GM21381 (cell line): ENCODE data around the gene JPH2.
"Not testable (repeated sequence)": the region's sequence is repeated elsewhere in the genome, so short reads cannot be mapped to it uniquely, and the experiment has no call there.

ENCODE experiments used
- ATAC-seq: cut with Tn5 transposase; IDR thresholded peaks from one replicate; pipeline ENCODE4 v1.9.1; 2021; ENCODE audit warnings: mild to moderate bottlenecking, moderate library complexity; ENCODE audit not compliant: unreplicated experiment

JPH2 gene

DNA sequence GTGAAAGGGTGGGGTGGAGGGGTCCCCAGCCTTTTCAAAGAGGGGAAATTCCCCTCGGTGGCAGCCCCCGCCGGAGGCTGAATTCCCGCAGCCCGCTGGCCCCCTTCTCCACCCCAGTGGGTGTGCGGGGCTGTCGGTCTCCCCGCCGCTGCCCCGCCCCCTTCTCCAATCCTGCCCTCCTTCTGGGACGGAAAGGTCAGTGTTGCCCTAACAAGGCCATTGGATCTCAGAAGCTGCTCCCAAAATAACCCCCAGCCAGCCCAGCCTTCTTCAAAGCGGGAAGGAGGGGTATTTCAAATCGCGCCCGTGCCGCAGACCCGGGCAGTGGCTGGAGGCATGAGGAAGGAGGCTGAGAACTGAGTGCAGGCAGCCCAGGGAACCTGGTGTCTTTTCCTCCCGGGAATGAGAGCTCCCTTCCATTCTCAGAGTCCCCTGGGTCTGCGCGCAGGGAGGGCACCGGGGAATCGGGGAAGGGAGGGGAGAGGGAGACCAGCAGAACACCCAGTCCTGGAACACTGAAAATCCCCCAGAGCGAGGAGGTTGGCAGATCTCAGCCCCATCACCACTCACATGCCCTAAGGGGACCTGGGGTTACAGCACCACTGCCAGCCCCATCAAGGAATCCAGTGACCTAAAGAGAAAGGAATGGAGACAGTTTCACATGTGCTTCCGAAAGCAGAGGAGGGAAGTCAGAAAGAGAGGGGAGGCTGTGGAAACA is at the start of gene JPH2:
Gene JPH2 (minus strand): TSS at position 135 of the 718 bp plus-strand sequence. CDS start 483 bp downstream, outside the sequence.
- no peak for ATAC-seq

DNA sequence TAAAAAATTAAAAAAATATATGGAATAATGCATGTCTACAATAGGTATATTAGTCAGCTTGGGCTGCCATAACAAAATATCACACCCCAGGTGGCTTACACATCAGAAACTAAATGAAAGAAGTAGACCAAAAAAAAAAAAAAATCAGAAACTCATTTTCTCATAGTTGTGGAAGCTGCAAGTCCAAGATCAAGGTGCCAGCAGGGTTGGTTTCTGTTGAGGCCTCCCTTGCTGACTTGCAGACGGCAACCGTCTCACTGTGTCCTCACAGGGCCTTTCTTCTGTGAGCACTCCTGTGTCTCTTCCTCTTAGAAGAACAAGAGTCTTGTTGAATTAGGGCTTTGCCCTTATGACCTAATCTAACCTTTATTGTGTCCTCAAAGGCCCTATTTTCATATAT is 48.7 kb upstream of the JPH2 start:
- no peak for ATAC-seq

DNA sequence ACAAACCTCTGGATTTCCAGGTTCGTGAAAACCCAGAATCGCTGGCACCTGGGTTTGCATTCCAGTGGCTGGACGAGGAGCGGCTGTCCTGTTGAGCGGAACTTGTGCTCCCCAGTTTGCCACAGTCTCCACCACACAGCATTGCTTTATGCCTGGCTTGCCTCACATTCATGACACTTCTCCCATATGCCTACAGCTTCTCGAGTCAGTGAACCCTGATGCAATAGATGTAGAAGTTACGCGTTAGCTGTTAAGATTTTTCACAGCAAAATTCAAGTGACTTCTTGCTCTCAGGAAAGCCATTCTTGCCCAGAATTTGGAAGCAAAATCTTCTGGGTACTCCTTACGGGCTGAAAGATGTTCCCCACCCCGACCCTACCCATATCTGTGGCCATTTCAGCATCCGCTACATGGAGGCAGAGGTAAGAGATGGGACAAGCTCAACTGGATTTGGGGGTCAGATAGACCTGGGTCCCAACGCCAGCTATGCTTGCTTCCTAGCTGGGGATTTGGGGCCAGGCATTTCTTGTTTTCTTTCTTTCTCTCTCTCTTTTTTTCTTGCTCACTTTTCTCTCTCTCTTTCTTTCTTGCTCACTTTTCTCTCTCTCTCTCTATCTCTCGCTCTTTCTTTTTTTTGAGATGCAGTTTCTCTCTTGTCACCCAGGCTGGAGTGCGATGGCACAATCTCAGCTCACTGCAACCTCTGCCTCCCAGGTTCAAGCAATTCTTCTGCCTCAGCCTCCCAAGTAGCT is 47.8 kb upstream of the JPH2 start:
- no peak for ATAC-seq

DNA sequence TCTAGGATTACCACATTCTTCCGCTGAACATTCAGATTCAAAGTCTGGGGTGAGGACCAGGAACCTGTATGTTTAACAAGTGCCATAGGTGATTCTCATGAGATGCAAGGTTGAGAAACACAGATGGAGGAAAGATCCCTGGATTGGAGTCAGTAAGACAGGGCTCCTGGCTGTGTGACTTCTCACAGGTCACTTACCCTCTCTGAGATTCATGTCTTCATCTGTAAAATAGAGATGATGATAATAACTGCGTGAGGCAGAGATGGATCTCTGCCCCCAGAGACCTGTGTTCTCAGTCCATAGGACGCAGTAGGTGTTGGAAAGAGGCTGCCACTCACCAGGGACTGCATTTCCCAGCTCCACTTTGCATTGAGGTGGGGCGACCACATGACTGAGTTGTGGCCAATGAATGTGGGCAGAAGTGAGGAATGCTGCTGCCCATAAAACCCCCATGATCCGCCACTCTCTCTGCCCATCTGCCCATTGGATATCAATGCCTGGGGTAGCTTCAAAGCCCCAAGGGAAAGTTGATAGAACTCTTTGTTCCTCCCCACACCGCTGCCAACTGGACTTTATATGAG is 46.5 kb upstream of the JPH2 start:
- no peak for ATAC-seq

DNA sequence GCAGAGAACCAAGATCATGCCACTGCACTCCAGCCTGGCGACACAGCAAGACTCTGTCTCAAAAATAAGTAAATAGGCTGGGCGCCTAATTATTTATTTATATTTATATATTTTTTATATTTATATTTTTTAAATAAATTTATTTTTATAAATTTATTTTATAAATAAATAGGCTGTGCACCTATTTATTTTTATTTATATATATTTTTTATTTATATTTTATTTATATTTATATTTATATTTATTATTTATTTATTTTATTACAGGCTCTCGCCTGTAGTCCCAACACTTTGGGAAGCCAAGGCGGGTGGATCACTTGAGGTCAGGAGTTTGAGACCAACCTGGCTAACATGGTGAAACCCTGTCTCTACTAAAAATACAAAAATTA is 45.5 kb upstream of the JPH2 start:
- ATAC-seq = not testable (repeated sequence)

DNA sequence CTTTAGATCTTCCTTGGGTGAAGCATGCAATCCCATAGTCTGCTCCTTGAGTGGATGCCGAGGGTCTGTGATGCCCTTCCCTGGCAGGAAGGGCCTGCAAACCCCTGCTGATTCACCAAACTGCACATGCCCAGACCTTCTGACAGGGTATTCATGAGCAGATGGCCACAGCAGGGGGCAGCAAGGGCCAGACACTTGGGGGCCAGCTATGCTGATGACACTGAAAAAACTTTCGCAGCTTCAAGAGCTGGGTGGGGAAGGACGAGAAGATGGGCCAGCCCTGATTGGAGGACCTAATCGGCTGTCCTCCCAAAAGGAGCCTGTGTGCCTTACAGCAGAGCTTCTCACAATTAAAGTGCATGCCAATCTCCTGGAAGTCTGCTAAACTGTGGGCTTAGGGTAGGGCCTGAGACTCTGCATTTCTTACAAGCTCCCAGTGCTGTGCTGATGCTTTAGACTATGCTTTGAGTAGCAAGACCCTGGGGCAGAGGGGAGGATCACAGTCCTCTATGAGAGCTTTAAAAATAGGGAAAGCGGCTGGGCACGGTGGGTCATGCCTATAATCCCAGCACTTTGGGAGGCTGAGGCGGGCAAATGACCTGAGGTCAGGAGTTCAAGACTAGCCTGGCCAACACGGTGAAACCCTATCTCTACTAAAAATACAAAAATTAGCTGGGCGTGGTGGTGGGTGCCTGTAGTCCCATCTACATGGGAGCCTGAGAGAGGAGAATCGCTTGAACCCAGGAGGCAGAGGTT is 44.9 kb upstream of the JPH2 start:
- no peak for ATAC-seq

DNA sequence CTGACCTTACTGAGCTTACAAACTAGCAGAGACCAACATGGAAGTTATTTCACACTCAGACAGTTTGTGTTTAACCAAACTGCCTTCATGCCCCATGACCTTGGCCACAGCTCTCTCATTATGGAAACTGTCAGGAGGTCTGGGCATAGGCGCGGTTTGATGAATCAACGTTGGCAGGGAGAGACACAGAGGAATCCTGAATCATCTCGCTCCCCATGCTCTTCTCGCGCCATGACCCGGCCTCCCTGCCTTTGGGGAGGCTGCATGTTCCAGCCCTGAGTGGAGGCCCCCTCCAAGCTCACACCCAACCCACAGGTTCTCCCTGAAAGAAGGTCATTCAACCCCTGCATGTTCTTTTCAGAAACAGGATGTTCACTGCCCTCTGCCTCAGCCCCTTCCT is 44.2 kb upstream of the JPH2 start:
- ATAC-seq = no peak

DNA sequence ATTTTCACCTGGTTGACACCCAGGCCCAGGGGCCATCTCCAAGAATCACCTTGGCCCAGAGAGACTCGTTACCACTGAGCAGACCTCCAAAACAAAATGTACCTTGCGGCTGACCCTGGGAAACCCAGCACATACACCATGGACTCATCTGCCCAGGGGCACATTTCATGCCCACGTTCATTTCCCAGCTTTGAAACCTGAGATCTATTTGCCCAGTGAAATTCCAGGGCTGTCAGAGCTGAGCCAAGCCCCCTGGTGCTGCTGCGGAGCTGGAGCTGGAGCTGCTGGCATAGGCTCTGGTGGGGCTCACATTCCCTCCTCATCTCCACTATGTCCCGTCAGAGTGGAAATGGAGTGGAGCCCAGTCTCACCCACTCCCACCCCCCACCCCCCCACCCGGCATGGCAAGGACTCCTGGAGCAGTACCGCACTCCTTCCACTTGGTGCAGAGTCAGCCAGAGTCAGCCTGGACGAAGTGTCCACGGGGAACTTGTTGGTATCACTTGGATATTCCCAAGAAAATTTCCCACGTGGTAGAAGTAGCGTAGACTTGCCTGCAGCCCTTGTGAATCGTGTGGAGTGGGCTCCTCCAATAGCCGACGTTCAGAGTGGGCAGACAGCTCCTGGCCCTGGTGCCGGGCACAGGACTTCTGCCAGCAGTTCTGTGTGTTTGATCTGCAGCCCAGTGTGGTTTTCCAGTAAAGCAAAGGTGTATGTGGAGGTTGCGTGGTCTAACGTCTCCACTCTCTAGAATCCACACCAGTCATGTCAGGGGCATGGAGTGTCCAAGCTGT is 41.7 kb upstream of the JPH2 start:
- no peak for ATAC-seq

DNA sequence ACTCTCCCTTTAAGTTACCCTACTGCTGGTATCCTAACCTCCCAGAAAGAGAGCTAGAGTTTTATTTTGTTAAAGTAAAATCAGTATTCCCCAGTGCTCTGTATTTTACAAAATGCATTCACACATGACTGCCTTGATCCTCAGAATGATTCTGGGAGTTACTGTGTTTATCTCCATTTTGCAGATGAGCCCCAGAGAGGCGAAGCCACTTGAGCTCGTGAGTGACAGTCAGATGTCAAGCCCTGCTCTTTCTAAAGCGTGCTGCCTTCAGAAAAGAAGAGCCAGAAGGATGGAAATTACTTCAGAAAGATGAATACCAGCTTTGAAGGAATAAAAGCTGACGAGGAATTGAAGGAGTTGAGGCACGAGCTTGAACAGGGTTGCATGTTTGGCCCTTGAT is 37.6 kb upstream of the JPH2 start:
- ATAC-seq = no peak

DNA sequence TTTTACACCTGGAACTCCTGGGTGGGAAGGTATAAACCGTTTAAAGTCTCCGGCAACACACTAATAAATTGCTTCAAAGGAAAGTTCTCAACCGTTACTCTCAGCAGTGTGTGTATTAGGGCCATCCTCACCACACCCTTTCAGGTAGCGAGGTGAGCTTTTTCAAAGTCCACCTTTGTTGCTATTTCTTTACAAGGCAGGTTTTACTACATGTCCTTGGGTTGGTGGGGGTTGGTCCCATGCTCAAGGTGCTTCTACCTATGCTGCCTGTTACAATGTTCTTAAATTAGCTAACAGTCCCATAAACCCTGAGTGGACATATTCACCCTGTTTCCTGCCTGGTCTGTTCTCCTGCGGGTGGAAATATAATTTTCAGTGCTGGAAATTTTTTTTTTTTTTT is 36.7 kb upstream of the JPH2 start:
- no peak for ATAC-seq

DNA sequence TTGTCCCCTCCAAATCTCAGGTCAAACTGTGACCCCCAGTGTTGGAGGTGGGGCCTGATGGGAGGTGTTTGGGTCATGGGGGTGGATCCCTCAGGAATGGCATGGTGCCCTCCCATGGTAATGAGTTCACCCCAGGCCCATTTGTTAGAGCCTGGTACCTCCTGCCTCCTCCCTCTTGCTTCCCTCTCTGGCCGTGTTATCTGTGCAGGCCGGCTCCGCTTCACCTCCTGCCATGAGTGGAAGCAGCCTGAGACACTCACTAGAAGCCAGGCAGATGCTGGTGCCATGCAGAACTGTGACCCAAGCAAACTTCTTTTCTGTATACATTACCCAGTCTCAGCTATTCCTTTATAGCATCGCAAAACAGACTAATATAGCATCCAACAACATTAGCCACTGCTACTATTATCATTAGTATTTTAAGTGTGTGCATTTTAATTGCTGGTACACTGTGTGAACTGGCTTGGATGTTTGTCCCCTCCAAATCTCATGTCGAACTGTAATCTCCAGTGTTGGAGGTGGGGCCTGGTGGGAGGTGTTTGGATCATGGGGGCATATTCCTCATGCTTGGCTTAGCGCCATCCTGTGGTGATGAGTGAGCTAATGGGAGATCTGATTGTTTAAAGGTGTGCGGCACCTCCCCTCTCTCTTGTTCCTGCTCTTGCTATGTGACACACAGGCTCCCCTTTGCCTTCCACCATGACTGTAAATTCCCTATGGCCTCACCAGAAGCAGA is 35.8 kb upstream of the JPH2 start:
- ATAC-seq = no peak

DNA sequence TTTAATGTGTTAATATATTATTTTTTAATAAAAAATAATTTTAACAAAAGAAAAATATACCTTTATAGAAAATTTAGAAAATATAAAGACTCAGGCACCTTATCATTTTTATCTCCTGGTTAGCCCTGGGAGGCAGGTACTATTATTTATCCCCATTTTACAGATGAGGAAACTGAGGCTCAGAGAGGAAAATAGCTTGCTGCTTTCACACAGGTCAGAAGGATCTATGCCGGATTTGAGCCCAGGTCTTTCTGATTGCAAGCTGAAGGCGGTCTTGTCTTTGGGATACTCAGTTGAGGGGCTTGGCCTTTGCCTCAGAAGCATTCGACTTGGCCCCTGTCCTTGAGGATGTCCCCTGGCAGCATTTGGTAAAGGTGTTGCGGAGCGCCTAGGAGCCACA is 35.0 kb upstream of the JPH2 start:
- ATAC-seq = no peak

DNA sequence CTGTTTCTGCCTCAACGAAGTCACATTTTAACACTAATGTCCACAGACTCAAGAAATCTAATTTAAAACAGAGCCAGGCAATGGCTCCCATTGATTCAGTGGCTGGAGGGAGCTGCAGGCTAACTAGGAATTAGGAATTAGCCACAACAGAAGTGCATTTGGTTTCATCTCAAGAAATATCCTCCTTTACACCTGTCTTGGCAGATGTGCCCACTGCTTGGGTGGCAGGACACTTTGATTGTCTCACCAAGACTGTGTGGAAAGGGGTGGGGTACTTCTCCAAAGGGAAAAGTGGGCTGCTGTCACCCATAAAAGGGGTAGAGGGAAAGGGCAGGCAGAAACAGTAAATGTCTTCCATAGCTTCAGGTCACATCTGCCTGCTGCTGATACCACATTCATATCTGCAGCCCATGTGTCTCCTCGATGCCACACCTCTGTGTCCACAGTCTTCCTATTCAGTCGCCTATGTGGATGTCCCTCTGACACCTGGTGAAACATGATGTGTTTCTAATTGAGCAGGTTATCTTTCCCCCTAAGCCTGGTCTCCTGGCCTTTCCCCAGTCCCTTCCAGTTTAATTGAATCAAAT is 34.5 kb upstream of the JPH2 start:
- ATAC-seq = no peak

DNA sequence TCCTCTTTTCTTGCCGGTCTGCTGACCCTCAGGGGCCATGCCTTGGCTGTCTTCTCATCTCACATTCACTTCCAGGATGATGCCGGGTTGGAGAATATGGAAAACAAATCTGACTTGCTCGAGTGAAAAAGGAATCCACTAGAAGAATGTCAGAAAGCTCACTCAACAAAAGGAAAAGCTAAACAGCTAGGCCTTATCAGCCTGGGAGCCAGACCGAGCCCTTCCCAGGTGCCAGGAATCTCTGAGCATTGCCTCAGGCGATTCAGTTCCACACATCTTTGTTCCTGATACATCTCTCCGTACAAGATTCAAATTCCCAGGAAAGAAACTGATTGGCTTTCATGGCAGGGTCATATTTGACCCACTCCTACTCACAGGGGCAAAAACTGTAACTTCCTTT is 32.8 kb upstream of the JPH2 start:
- no peak for ATAC-seq

DNA sequence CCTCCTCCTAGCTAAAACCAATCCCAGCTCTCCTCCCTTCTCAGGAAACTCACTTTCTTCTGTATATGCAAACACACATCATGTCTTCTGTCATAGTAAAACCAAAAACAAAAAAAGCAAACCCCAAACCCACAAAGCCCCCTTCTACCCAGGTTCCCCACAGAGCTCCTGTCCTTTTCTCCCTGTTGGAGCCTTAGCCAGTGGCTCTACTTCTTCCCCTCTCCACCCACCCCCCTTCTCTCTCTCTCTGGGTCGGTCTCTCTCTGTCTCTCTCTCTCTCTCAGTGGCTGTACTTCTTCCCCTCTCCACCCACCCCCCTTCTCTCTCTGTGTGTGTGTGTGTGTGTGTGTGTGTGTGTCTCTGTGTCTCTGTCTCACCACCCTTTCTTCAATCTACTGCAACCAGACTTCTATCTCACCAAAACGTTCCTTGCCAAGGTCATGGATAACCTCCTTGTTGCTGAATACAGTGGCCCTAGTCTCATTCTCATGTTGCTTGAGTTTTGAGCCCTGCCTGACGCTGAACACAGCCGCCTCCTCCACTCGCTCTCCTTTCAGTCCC is 32.3 kb upstream of the JPH2 start:
- ATAC-seq = no peak

DNA sequence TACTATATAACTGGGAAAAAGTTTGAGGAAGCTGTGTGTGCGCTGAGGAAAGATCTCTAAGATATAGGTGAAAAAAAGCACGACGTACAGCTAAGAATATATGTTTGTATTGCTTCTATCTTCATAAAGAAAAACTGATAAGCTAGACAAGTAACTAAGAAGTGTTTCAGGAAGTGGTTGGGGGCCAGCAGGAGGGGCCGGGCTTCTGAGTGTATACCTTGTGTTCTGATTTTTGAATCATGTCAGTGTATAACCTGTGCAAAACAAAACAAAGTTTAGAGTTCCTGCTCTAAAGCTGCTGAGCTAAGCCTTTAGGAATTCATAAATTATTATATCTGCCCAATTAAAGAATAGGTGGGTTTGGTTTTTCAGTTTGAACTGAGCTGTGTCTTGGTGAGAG is 31.5 kb upstream of the JPH2 start:
- no peak for ATAC-seq

DNA sequence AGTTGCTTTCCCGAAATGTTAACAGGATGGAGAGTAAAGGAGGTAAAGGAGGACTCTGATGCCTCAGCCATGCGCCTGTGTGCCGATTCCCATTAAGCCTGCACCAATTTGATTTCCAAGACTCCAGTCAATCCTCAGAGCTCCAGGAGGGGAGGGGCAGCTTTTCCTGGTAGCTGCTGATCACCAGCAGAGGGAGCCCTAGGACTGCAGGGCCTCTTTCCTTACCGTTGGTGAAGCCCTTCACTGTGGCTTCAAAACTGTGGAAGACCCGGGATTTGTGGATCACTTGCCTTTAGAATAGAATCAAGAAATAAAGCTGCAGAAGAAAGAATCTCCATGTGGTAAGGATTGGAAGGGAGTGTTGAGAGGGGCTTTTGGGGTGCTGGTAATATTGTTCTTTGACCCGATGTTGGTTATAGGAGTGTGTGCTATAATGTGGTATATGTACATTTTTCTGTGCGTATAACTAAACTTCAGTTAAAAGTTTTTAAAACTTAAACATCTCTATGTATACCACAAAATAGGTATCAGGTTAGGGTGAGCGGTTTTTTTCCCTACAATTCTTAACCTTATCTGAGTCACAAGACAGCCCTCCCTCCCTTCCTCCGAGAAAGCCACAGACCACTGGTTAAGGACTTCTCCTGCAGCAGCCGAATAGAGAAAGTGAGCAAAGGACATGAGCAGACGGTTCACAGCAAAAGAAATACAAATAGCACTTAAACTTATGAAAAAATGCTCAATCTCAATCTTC is 30.5 kb upstream of the JPH2 start:
- ATAC-seq = no peak

DNA sequence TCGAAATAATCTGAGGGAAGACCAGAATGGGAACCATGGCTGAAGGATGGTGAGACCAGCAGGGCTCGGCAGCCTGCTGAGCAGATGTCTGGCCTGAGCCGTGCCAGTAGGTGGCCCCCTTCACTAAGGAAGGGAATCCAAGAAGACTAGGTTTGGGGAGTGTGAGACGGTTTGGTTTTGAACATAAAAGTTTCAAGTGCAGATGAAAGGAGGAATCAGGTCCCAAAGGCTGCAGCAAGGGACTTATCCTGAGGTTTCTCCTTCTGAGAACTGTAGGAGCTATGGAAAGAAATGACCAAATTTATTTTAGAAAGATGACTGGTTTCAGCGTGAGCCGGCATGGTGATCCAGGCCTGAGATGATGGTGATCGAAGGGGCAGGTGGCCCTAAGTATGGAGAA is 28.1 kb upstream of the JPH2 start:
- no peak for ATAC-seq

DNA sequence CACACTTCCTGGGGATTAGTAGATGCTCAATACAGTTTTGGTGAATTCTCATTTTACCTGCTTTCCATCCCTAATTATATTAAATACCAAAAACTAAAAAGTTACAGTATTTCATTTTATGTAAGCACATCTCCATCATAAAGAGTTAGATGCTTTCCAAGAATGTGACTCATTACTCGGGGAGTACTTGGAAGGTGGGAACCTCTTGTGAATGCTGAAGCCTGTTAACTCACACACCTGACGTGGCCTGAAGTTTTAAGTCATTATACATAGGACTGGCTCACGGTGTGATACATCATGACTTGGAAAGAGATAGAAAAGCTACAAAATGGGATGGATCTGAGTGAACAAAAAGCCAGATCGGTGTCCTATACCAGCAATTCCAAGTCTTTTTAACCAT is 25.8 kb upstream of the JPH2 start:
- no peak for ATAC-seq
